GM04503 (cell line): Measurements from ENCODE around the gene AGMAT.

ENCODE experiments used
- DNase-seq: peaks from one replicate; pipeline ENCODE4 v3.0.0-alpha.2; 2012; ENCODE audit warnings: low read depth

AGMAT gene

GRCh38 chr1:15523104-15524020, 61.5 kb downstream of the AGMAT start:
- no peak for DNase-seq

GRCh38 chr1:15522551-15522950, 62.3 kb downstream of the AGMAT start:
- DNase-seq: no peak
